H9 (cell line): ENCODE results near the gene SLCO4A1. TPM values are rescaled to one million over a fixed set of nuclear protein-coding genes. Genes with fewer than 3 reads are reported as not detected.

Experiments used
- DNase-seq: peaks from one replicate; pipeline ENCODE4 v3.0.0-alpha.2; 2017
- H2AFZ ChIP-seq: one replicate; pipeline ENCODE4 v1.6.1; 2013; ENCODE audit warnings: mild to moderate bottlenecking, low read length, control low read depth, moderate library complexity
- H2AK5ac ChIP-seq: 2 replicates; pipeline ENCODE4 v1.6.1; 2013; ENCODE audit warnings: low read length, control low read depth, mixed read lengths; ENCODE audit not compliant: insufficient read length
- H2BK120ac ChIP-seq: one replicate; pipeline ENCODE4 v1.6.1; 2013; ENCODE audit warnings: low read depth, mild to moderate bottlenecking, low read length, control low read depth, inconsistent platforms; ENCODE audit not compliant: poor library complexity, severe bottlenecking
- H2BK12ac ChIP-seq: 2 replicates; pipeline ENCODE4 v1.6.1; 2013; ENCODE audit warnings: low read length, control low read depth, mixed read lengths, low read depth; ENCODE audit not compliant: insufficient read length
- H2BK15ac ChIP-seq: 2 replicates; pipeline ENCODE4 v1.6.1; 2013; ENCODE audit warnings: low read depth, low read length, control low read depth
- H2BK20ac ChIP-seq: one replicate; pipeline ENCODE4 v1.6.1; 2013; ENCODE audit warnings: low read depth, mild to moderate bottlenecking, low read length, control low read depth, inconsistent platforms; ENCODE audit not compliant: poor library complexity, severe bottlenecking
- H2BK5ac ChIP-seq: 2 replicates; pipeline ENCODE4 v1.6.1; 2013; ENCODE audit warnings: low read length, control low read depth, mixed read lengths; ENCODE audit not compliant: insufficient read length
- H3K14ac ChIP-seq: 2 replicates; pipeline ENCODE4 v1.6.1; 2013; ENCODE audit warnings: low read length, control low read depth; ENCODE audit not compliant: insufficient read depth
- H3K18ac ChIP-seq: 2 replicates; pipeline ENCODE4 v1.6.1; 2013; ENCODE audit warnings: low read depth, mild to moderate bottlenecking, mixed read lengths, low read length, control low read depth; ENCODE audit not compliant: insufficient read length
- H3K23ac ChIP-seq: 2 replicates; pipeline ENCODE4 v1.6.1; 2013; ENCODE audit warnings: low read length, control low read depth, mixed read lengths, low read depth; ENCODE audit not compliant: insufficient read length
- H3K23me2 ChIP-seq: 2 replicates; pipeline ENCODE4 v1.6.1; 2013; ENCODE audit warnings: low read depth, mild to moderate bottlenecking, mixed read lengths, low read length, control low read depth; ENCODE audit not compliant: insufficient read length, poor library complexity, severe bottlenecking
- H3K27ac ChIP-seq: 2 replicates; pipeline ENCODE4 v1.5.1; 2013; ENCODE audit warnings: low read length, control low read depth, mixed read lengths, low read depth; ENCODE audit not compliant: insufficient read length
- H3K27me3 ChIP-seq: 2 replicates; pipeline ENCODE4 v1.6.1; 2013; ENCODE audit warnings: low read length, control low read depth, inconsistent platforms; ENCODE audit not compliant: insufficient read depth
- H3K4ac ChIP-seq: 2 replicates; pipeline ENCODE4 v1.6.1; 2013; ENCODE audit warnings: low read depth, mild to moderate bottlenecking, control low read depth, inconsistent platforms, low read length, moderate library complexity
- H3K4me1 ChIP-seq: 2 replicates; pipeline ENCODE4 v1.6.1; 2013; ENCODE audit warnings: low read length, control low read depth, inconsistent platforms; ENCODE audit not compliant: insufficient read depth
- H3K4me2 ChIP-seq: 2 replicates; pipeline ENCODE4 v1.6.1; 2013; ENCODE audit warnings: low read length, control low read depth, mixed read lengths; ENCODE audit not compliant: insufficient read length, insufficient read depth
- H3K56ac ChIP-seq: 2 replicates; pipeline ENCODE4 v1.6.1; 2013; ENCODE audit warnings: low read depth, mild to moderate bottlenecking, mixed read lengths, low read length, control low read depth; ENCODE audit not compliant: insufficient read length
- H3K79me1 ChIP-seq: 2 replicates; pipeline ENCODE4 v1.6.1; 2013; ENCODE audit warnings: low read depth, mild to moderate bottlenecking, moderate library complexity, low read length, control low read depth, inconsistent platforms; ENCODE audit not compliant: insufficient read depth, poor library complexity, severe bottlenecking
- H3K79me2 ChIP-seq: 2 replicates; pipeline ENCODE4 v1.6.1; 2013; ENCODE audit warnings: low read length, control low read depth, inconsistent platforms; ENCODE audit not compliant: insufficient read depth
- H3K9ac ChIP-seq: 2 replicates; pipeline ENCODE4 v1.6.1; 2013; ENCODE audit warnings: low read length, control low read depth, mixed read lengths; ENCODE audit not compliant: insufficient read length; ENCODE audit errors: extremely low read depth
- H3K9me3 ChIP-seq: one replicate; pipeline ENCODE4 v1.6.1; 2013; ENCODE audit warnings: low read depth, low read length, inconsistent platforms; ENCODE audit not compliant: control insufficient read depth
- H3T11ph ChIP-seq: one replicate; pipeline ENCODE4 v1.6.1; 2013; ENCODE audit warnings: mild to moderate bottlenecking, low read length, control low read depth, inconsistent platforms
- H4K20me1 ChIP-seq: one replicate; pipeline ENCODE4 v1.6.1; 2013; ENCODE audit not compliant: control insufficient read depth, insufficient read length, insufficient read depth
- H4K5ac ChIP-seq: 2 replicates; pipeline ENCODE4 v1.6.1; 2013; ENCODE audit warnings: low read depth, mild to moderate bottlenecking, mixed read lengths, low read length, control low read depth; ENCODE audit not compliant: insufficient read length
- H4K8ac ChIP-seq: replicated peaks from 2 replicates; pipeline ENCODE4 v1.6.1; 2013; ENCODE audit warnings: low read length, control low read depth, mixed read lengths, low read depth; ENCODE audit not compliant: insufficient read length
- H4K91ac ChIP-seq: 2 replicates; pipeline ENCODE4 v1.6.1; 2013; ENCODE audit warnings: low read depth, mild to moderate bottlenecking, moderate library complexity, mixed read lengths, low read length, control low read depth; ENCODE audit not compliant: insufficient read length
- H3K27ac Mint-ChIP-seq, 3 experiments: 2 replicates in 2 of 3; 3 replicates in 1 of 3; pipeline ENCODE4 v1.8.0; 2020 to 2021; ENCODE audit warnings: mixed read lengths in 3 of 3, mild to moderate bottlenecking in 1 of 3, moderate library complexity in 1 of 3
- H3K27me3 Mint-ChIP-seq: 2 replicates; pipeline ENCODE4 v1.8.0; 2021; ENCODE audit warnings: low read depth, mild to moderate bottlenecking, moderate library complexity, mixed read lengths
- H3K36me3 Mint-ChIP-seq, 3 experiments: 2 replicates in 2 of 3; 3 replicates in 1 of 3; pipeline ENCODE4 v1.8.0; 2020 to 2021; ENCODE audit warnings: low read depth in 3 of 3, mixed read lengths in 3 of 3; ENCODE audit not compliant: insufficient read depth in 1 of 3
- H3K4me1 Mint-ChIP-seq, 2 experiments: 2 replicates each; pipeline ENCODE4 v1.8.0; 2020; ENCODE audit warnings: mixed read lengths in 2 of 2
- H3K4me3 Mint-ChIP-seq, 2 experiments: 2 replicates in 1 of 2; 3 replicates in 1 of 2; pipeline ENCODE4 v1.8.0; 2020 to 2021; ENCODE audit warnings: mild to moderate bottlenecking in 2 of 2, mixed read lengths in 2 of 2, moderate library complexity in 1 of 2
- H3K9me3 Mint-ChIP-seq, 2 experiments: 2 replicates in 1 of 2; 3 replicates in 1 of 2; pipeline ENCODE4 v1.8.0; 2020; ENCODE audit warnings: mild to moderate bottlenecking in 2 of 2, mixed read lengths in 2 of 2, moderate library complexity in 1 of 2
- WGBS: extraction: QIAGEN DNeasy Blood & Tissue Kit; methylation state at CpG from one replicate; pipeline ENCODE4 v1.1.7; 2013; ENCODE audit warnings: missing lambda C conversion rate, low lambda C conversion rate, mixed read lengths; ENCODE audit not compliant: insufficient read length; ENCODE audit errors: extremely low coverage; 5-methylcytosine and 5-hydroxymethylcytosine counted together
- total RNA-seq: library from RNA; stranded (reverse); gene quantifications from 2 replicates; pipeline ENCODE4 v1.2.1, GENCODE V29; 2021
- TF ChIP-seq, protein P1 (sequence below): fragments of 200-600 bp; sonication (generic); conservative IDR thresholded peaks from 3 replicates; pipeline ENCODE4 v1.8.0; 2021; ENCODE audit warnings: antibody characterized with exemption, mild to moderate bottlenecking

The SLCO4A1 gene
- total RNA-seq, 1 experiment from 2014 or later: 9.4 TPM

DNA sequence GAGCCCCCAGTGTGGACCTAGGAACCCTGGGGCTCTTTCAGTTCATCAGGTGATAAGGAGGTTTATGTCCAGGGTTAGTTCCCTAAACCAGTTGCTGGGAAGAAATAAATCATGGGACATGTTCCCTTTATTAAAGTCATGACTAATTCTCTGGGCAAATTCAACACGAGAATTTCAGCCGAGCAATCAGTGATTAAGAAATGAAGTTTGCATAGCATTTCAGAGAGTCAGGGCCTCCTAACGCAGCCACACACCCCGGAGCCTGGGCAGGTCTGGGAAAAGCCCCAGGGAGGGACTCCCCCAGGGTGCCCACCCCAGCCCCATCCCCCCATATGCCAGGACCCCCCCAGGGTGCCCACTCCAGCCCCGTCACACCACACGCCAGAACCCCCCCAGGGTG, 20.1 kb downstream of the SLCO4A1 start:
- no peak overlapping the region for H3T11ph ChIP-seq
- Mint-ChIP-seq H3K36me3 (no peaks in the 10 kb centered on the region; a peak in 1 of 7 replicates), H3K27ac (no peak overlapping the region), H3K4me1 (peaks cover 8 to 10% of the 10 kb centered on the region in 2 experiments), H3K27me3 (no peaks in the 10 kb centered on the region), H3K4me3 (no peak overlapping the region), H3K9me3 (no peaks in the 10 kb centered on the region)
- H2BK5ac ChIP-seq: no peak overlapping the region
- H4K91ac ChIP-seq: no peak overlapping the region
- no peaks in the 10 kb centered on the region for H4K20me1 ChIP-seq
- H3K27me3 ChIP-seq: no peaks in the 10 kb centered on the region
- H3K23ac ChIP-seq: no peak overlapping the region
- no peaks in the 10 kb centered on the region for H3K9me3 ChIP-seq
- TF ChIP-seq, protein P1, sequence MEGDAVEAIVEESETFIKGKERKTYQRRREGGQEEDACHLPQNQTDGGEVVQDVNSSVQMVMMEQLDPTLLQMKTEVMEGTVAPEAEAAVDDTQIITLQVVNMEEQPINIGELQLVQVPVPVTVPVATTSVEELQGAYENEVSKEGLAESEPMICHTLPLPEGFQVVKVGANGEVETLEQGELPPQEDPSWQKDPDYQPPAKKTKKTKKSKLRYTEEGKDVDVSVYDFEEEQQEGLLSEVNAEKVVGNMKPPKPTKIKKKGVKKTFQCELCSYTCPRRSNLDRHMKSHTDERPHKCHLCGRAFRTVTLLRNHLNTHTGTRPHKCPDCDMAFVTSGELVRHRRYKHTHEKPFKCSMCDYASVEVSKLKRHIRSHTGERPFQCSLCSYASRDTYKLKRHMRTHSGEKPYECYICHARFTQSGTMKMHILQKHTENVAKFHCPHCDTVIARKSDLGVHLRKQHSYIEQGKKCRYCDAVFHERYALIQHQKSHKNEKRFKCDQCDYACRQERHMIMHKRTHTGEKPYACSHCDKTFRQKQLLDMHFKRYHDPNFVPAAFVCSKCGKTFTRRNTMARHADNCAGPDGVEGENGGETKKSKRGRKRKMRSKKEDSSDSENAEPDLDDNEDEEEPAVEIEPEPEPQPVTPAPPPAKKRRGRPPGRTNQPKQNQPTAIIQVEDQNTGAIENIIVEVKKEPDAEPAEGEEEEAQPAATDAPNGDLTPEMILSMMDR: no peak
- H3K56ac ChIP-seq: no peak overlapping the region
- H3K79me1 ChIP-seq: no peaks in the 10 kb centered on the region
- no peak overlapping the region for H3K9ac ChIP-seq
- no CpG with 5 or more reads among the region's 6 CpGs for WGBS
- no peaks in the 10 kb centered on the region for H3K79me2 ChIP-seq
- H4K5ac ChIP-seq: no peak overlapping the region
- no peak overlapping the region for H2BK15ac ChIP-seq
- no peak overlapping the region for H2BK20ac ChIP-seq
- H2BK120ac ChIP-seq: no peak overlapping the region
- DNase-seq: no peak
- no peaks in the 10 kb centered on the region for H3K23me2 ChIP-seq
- H2AFZ ChIP-seq: no peak overlapping the region
- H2BK12ac ChIP-seq: no peak overlapping the region
- H4K8ac ChIP-seq: no peak overlapping the region
- H2AK5ac ChIP-seq: no peak overlapping the region
- no peak overlapping the region for H3K27ac ChIP-seq
- no peaks in the 10 kb centered on the region for H3K4me1 ChIP-seq
- H3K18ac ChIP-seq: no peak overlapping the region
- no peak overlapping the region for H3K14ac ChIP-seq
- no peak overlapping the region for H3K4me2 ChIP-seq
- H3K4ac ChIP-seq: no peak overlapping the region
